GM21367 (cell line): ENCODE results near the gene UBE2H.
"Not testable (repeated sequence)": the region's sequence is repeated elsewhere in the genome, so short reads cannot be mapped to it uniquely, and the experiment has no call there.

ENCODE experiments used
- ATAC-seq: cut with Tn5 transposase; IDR thresholded peaks from one replicate; pipeline ENCODE4 v1.9.1; 2021; ENCODE audit not compliant: unreplicated experiment

UBE2H gene

GRCh38 chr7:129909669-129910068 lies 43.1 kb downstream of the UBE2H start:
- ATAC-seq = no peak

- ATAC-seq = no peak
Observed at GRCh38 chr7:129908181-129908580, 44.6 kb downstream of the UBE2H start.

- ATAC-seq = no peak
Observed at GRCh38 chr7:129907122-129907736, 45.5 kb downstream of the UBE2H start.

GRCh38 chr7:129906700-129907099 lies 46.1 kb downstream of the UBE2H start:
- no peak for ATAC-seq

- ATAC-seq = no peak
Observed at GRCh38 chr7:129903935-129904334, 48.8 kb downstream of the UBE2H start.

GRCh38 chr7:129902788-129903422 lies 49.9 kb downstream of the UBE2H start:
- ATAC-seq = no peak

GRCh38 chr7:129898502-129899160 lies 54.1 kb downstream of the UBE2H start:
- no peak for ATAC-seq

- ATAC-seq = no peak
Observed at GRCh38 chr7:129898007-129898406, 54.8 kb downstream of the UBE2H start.

GRCh38 chr7:129896568-129897382 lies 56.0 kb downstream of the UBE2H start:
- ATAC-seq = no peak

- ATAC-seq = not testable (repeated sequence)
Observed at GRCh38 chr7:129894184-129894583, 58.6 kb downstream of the UBE2H start.

- no peak for ATAC-seq
Observed at GRCh38 chr7:129890090-129890489, 62.7 kb downstream of the UBE2H start.

GRCh38 chr7:129889133-129889844 lies 63.5 kb downstream of the UBE2H start:
- ATAC-seq = no peak

GRCh38 chr7:129887865-129888264 lies 64.9 kb downstream of the UBE2H start:
- ATAC-seq = no peak

- no peak for ATAC-seq
Observed at GRCh38 chr7:129886818-129887186, 66.0 kb downstream of the UBE2H start.

- no peak for ATAC-seq
Observed at GRCh38 chr7:129886167-129886817, 66.5 kb downstream of the UBE2H start.

GRCh38 chr7:129884495-129884894 lies 68.3 kb downstream of the UBE2H start:
- no peak for ATAC-seq

- ATAC-seq = no peak
Observed at GRCh38 chr7:129883151-129883550, 69.6 kb downstream of the UBE2H start.

GRCh38 chr7:129882531-129882930 lies 70.2 kb downstream of the UBE2H start:
- no peak for ATAC-seq

GRCh38 chr7:129877146-129877792 lies 75.5 kb downstream of the UBE2H start:
- no peak for ATAC-seq
